ENCODE results near the gene CCDC201. TPM values are rescaled to one million over a fixed set of nuclear protein-coding genes. Genes with fewer than 3 reads are reported as not detected.
"Not testable (repeated sequence)": the region's sequence is repeated elsewhere in the genome, so short reads cannot be mapped to it uniquely, and the experiment has no call there.

The CCDC201 gene
- total RNA-seq, 2 donors from 2014 or later, result not detected

GRCh38 chr7:45881759-45882464, 9.0 kb upstream of the CCDC201 start:
- ATAC-seq, result no peak
- no peak for DNase-seq
- intact Hi-C loops (cut with DNase I), result no loop called here

GRCh38 chr7:45881280-45881758, 8.4 kb upstream of the CCDC201 start:
- intact Hi-C loops (cut with DNase I), result no loop called here
- DNase-seq (no peak), ATAC-seq (no peak)

GRCh38 chr7:45880433-45880860, 7.6 kb upstream of the CCDC201 start:
- DNase-seq, result no peak
- intact Hi-C loops (cut with DNase I), result no loop called here
- ATAC-seq, result no peak

- DNase-seq (no peak), ATAC-seq (no peak)
- intact Hi-C loops (cut with DNase I), result no loop called here
These were observed 5.7 kb upstream of the CCDC201 start for GRCh38 chr7:45878457-45879144.

- intact Hi-C loops (cut with DNase I), result no loop called here
- no peak for ATAC-seq
- DNase-seq, result no peak
These were observed 3.6 kb upstream of the CCDC201 start for GRCh38 chr7:45876519-45876918.

GRCh38 chr7:45874408-45875131, 1.7 kb upstream of the CCDC201 start:
- ATAC-seq (peak in 1 of 2 donors; percentile 63), DNase-seq (no peak)
- intact Hi-C loops (cut with DNase I), result no loop called here

GRCh38 chr7:45873355-45873754, 473 bp upstream of the CCDC201 start:
- ATAC-seq (no peak), DNase-seq (no peak)
- intact Hi-C loops (cut with DNase I), result no loop called here

GRCh38 chr7:45872116-45873034, 507 bp downstream of the CCDC201 start:
- intact Hi-C loops (cut with DNase I), result no loop called here
- DNase-seq (no peak), ATAC-seq (no peak)

GRCh38 chr7:45869426-45869825, 3.5 kb downstream of the CCDC201 start:
- DNase-seq, result no peak
- intact Hi-C loops (cut with DNase I), result loop anchor here in 1 of 2 donors (10.0 kb wide), 1 partner anchor 715 kb away; the partner anchor contains the start of gene RAMP3

GRCh38 chr7:45867471-45867870, 5.4 kb downstream of the CCDC201 start:
- intact Hi-C loops (cut with DNase I), result loop anchor here in 1 of 2 donors (10.0 kb wide), 1 partner anchor 713 kb away; the partner anchor contains the start of gene RAMP3
- ATAC-seq, result no peak

More at GRCh38 chr7:45869426-45869825, 3.5 kb downstream of the CCDC201 start:
- no peak for ATAC-seq

GRCh38 chr7:45865594-45866410, 7.1 kb downstream of the CCDC201 start:
- ATAC-seq (no peak), DNase-seq (no peak)
- intact Hi-C loops (cut with DNase I), result loop anchor here in 1 of 2 donors (10.0 kb wide), 1 partner anchor 711 kb away; the partner anchor contains the start of gene RAMP3

More at GRCh38 chr7:45867471-45867870, 5.4 kb downstream of the CCDC201 start:
- DNase-seq, result no peak

- no peak for ATAC-seq
- DNase-seq, result no peak
- intact Hi-C loops (cut with DNase I), result loop anchor here in 1 of 2 donors (10.0 kb wide), 1 partner anchor 709 kb away; the partner anchor contains the start of gene RAMP3
These were observed 9.2 kb downstream of the CCDC201 start for GRCh38 chr7:45863715-45864114.

- DNase-seq, ATAC-seq: not testable (repeated sequence)
- intact Hi-C loops (cut with DNase I), result loop anchor here in 1 of 2 donors (10.0 kb wide), 1 partner anchor 192 kb away; no protein-coding TSS in a partner anchor
These were observed 16.0 kb downstream of the CCDC201 start for GRCh38 chr7:45856888-45857287.

GRCh38 chr7:45855680-45856079, 17.2 kb downstream of the CCDC201 start:
- DNase-seq, ATAC-seq: not testable (repeated sequence)

GRCh38 chr7:45853491-45853890, 19.4 kb downstream of the CCDC201 start:
- ATAC-seq, DNase-seq: not testable (repeated sequence)
- intact Hi-C loops (cut with DNase I), result loop anchor here in 1 of 2 donors (10.0 kb wide), 1 partner anchor 189 kb away; no protein-coding TSS in a partner anchor

More at GRCh38 chr7:45855680-45856079, 17.2 kb downstream of the CCDC201 start:
- intact Hi-C loops (cut with DNase I), result loop anchor here in 1 of 2 donors (2.0 to 10.0 kb wide), 2 partner anchors 191 to 701 kb away; no protein-coding TSS in a partner anchor

- intact Hi-C loops (cut with DNase I), result loop anchor here in 1 of 2 donors (10.0 kb wide), 1 partner anchor 188 kb away; no protein-coding TSS in a partner anchor
- ATAC-seq, DNase-seq: not testable (repeated sequence)
These were observed 19.9 kb downstream of the CCDC201 start for GRCh38 chr7:45852984-45853383.

- ATAC-seq; intact Hi-C loops (cut with DNase I); DNase-seq: not testable (repeated sequence)
These were observed 24.1 kb downstream of the CCDC201 start for GRCh38 chr7:45848734-45849133.

Measured in left cardiac atrium (tissue), 4 donors.